Spleen (tissue), 11 donors: ENCODE data around the gene TAF4. TPM values are rescaled to one million over a fixed set of nuclear protein-coding genes. Genes with fewer than 3 reads are reported as not detected.

ENCODE experiments used
- DNase-seq: peaks from one replicate; pipeline ENCODE4 v3.0.0-alpha.2; 2020
- H3K27ac ChIP-seq, 8 donors: fragments of 200-600 bp; sonication (generic) in 7 of 8; 1 replicate in 4 of 8; 2 replicates in 4 of 8; pipeline versions ENCODE4 v1.5.0 to v1.8.0; 2016 to 2021; ENCODE audit warnings: inconsistent platforms in 4 of 8, mild to moderate bottlenecking in 4 of 8, moderate library complexity in 1 of 8
- H3K27me3 ChIP-seq, 7 donors: fragments of 200-600 bp; sonication (generic) in 6 of 7; replicated peaks in 1 of 7; 1 replicate in 4 of 7; 2 replicates in 3 of 7; pipeline versions ENCODE4 v1.5.0 to v1.8.0; 2016 to 2021; ENCODE audit warnings: inconsistent platforms in 3 of 7, mild to moderate bottlenecking in 1 of 7
- H3K36me3 ChIP-seq, 6 donors: fragments of 200-600 bp; sonication (generic) in 5 of 6; 1 replicate in 4 of 6; 2 replicates in 2 of 6; pipeline versions ENCODE4 v1.5.0 to v1.8.0; 2016 to 2021; ENCODE audit warnings: inconsistent platforms in 2 of 6
- H3K4me1 ChIP-seq, 6 donors: fragments of 200-600 bp; sonication (generic) in 5 of 6; 1 replicate in 3 of 6; 2 replicates in 3 of 6; pipeline versions ENCODE4 v1.5.0 to v1.8.0; 2016 to 2021; ENCODE audit warnings: inconsistent platforms in 3 of 6
- H3K4me3 ChIP-seq, 8 donors: fragments of 200-600 bp; sonication (generic) in 7 of 8; 1 replicate in 4 of 8; 2 replicates in 4 of 8; pipeline versions ENCODE4 v1.5.0 to v1.8.0; 2016 to 2021; ENCODE audit warnings: inconsistent platforms in 4 of 8, mild to moderate bottlenecking in 4 of 8, moderate library complexity in 2 of 8
- H3K9me3 ChIP-seq, 8 donors: fragments of 200-600 bp; sonication (generic) in 7 of 8; 1 replicate in 4 of 8; 2 replicates in 4 of 8; pipeline versions ENCODE4 v1.5.0 to v1.8.0; 2016 to 2021; ENCODE audit warnings: inconsistent platforms in 4 of 8
- POLR2A ChIP-seq, 3 donors: fragments of 450-650 bp; IDR thresholded peaks; one replicate each; pipeline ENCODE4 v1.5.1; 2017; ENCODE audit warnings: antibody characterized with exemption in 3 of 3, mild to moderate bottlenecking in 1 of 3
- POLR2AphosphoS5 ChIP-seq, 3 donors: sonication (generic); formaldehyde crosslinking; IDR thresholded peaks; one replicate each; pipeline ENCODE4 v1.5.1; 2017; ENCODE audit warnings: antibody characterized with exemption in 3 of 3
- whole genome bisulfite sequencing, 5 donors: extraction: QIAGEN DNeasy Blood & Tissue Kit in 3 of 5; methylation state at CpG; one replicate each; pipeline versions ENCODE4 v1.1.5 to v1.1.7; 2013 to 2018; 5-methylcytosine and 5-hydroxymethylcytosine counted together
- intact Hi-C: fragments of 100-400 bp; cut with DNase I; formaldehyde crosslinking; loops from one replicate; pipeline ENCODE4 v1.15.0; 2023; ENCODE audit warnings: low total_unique reads
- polyA plus RNA-seq, 3 donors: library from polyadenylated mRNA; stranded (reverse); fragments of 200-250 nt; gene quantifications; one replicate each; pipeline ENCODE4 v1.2.1, GENCODE V29; 2013
- total RNA-seq, 7 donors: library from RNA; depleted of rRNA in 3 of 7; stranded (reverse); fragments of >200 nt in 3 of 7; fragmentation: NEBNext Ultra II Directional in 4 of 7; extraction: Animal tissue kit (Norgen Biotek cat#: 25700) in 4 of 7; gene quantifications; one replicate each; pipeline versions ENCODE4 v1.1.0 to v1.2.1, GENCODE V29; 2016 to 2021
- TF ChIP-seq, protein P1 (sequence below), 11 experiments: fragments of 200-600 bp in 7 of 11; fragments of 450-650 bp in 4 of 11; sonication (generic) in 4 of 11; IDR thresholded peaks in 8 of 11; conservative IDR thresholded peaks in 3 of 11; 1 replicate in 7 of 11; 2 replicates in 4 of 11; pipeline versions ENCODE4 v1.4.0 to v1.8.0; 2016 to 2021; ENCODE audit warnings: antibody characterized with exemption in 11 of 11, inconsistent platforms in 4 of 11, mild to moderate bottlenecking in 1 of 11
- donor health status: healthy with polysubstance abuse.
- donor health status: DM: no; HTN: no; CAD: no; lungs with moderate emphysema.
- donor health status: DM: no; HTN: no; CAD: no.
- donor health status: Bipolar disorder and iron deficiency.
- donor health status: healthy.
- donor health status: DM: no; HTN: no; CAD: no.
- donor health status: DM: yes; HTN: yes; CAD: no.

Gene TAF4
- total and polyA plus RNA-seq, 10 donors = 4.3 to 28.3 (median 16.5) TPM

DNA sequence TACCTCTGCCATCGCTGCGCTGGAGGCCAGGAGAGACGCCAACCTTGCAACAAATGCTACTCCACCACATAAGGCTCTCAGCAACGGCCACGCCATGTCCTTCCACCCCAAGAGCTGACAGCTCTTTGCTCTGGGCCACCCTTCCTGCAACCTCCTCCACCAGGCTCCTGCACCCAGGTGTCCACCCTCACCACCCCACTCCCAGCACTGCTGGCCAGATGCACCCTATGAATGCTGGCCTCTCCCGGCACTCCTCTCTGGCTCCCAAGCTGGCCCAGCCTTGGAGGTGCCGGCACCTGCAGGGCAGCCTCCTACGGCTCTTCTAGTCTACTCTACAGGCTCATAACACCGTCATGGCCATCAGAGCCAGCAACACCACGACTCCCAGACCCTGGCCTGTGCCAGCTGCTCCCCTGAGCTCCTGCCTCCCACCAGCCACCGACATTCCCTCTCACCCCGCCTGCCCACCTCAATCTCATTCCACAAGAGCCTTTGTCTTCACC, 11.2 kb downstream of the TAF4 start:
- Histone ChIP-seq H3K4me1 (peaks cover 0 to 54% (median 17%) of the 10 kb centered on the region in 6 donors), H3K36me3 (peaks cover 0 to 45% (median 0%) of the 10 kb centered on the region in 6 donors), H3K4me3 (no peak overlapping the region), H3K27ac (no peak overlapping the region), H3K9me3 (no peaks in the 10 kb centered on the region), H3K27me3 (no peaks in the 10 kb centered on the region)
- TF ChIP-seq, protein P1, sequence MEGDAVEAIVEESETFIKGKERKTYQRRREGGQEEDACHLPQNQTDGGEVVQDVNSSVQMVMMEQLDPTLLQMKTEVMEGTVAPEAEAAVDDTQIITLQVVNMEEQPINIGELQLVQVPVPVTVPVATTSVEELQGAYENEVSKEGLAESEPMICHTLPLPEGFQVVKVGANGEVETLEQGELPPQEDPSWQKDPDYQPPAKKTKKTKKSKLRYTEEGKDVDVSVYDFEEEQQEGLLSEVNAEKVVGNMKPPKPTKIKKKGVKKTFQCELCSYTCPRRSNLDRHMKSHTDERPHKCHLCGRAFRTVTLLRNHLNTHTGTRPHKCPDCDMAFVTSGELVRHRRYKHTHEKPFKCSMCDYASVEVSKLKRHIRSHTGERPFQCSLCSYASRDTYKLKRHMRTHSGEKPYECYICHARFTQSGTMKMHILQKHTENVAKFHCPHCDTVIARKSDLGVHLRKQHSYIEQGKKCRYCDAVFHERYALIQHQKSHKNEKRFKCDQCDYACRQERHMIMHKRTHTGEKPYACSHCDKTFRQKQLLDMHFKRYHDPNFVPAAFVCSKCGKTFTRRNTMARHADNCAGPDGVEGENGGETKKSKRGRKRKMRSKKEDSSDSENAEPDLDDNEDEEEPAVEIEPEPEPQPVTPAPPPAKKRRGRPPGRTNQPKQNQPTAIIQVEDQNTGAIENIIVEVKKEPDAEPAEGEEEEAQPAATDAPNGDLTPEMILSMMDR (IDR thresholded peaks at IDR 0.05 in 8 of 11, conservative IDR thresholded peaks at IDR 0.05 in 3 of 11) = no peak
- TF ChIP-seq POLR2A (IDR thresholded peaks at IDR 0.05) (no peak), POLR2AphosphoS5 (IDR thresholded peaks at IDR 0.05) (no peak)
- intact Hi-C loops = no loop called here
- 95 to 98% (median 97%) methylated on average over 12 of the region's 12 CpGs for WGBS, 5 donors
- peak; percentile 51 for DNase-seq

DNA sequence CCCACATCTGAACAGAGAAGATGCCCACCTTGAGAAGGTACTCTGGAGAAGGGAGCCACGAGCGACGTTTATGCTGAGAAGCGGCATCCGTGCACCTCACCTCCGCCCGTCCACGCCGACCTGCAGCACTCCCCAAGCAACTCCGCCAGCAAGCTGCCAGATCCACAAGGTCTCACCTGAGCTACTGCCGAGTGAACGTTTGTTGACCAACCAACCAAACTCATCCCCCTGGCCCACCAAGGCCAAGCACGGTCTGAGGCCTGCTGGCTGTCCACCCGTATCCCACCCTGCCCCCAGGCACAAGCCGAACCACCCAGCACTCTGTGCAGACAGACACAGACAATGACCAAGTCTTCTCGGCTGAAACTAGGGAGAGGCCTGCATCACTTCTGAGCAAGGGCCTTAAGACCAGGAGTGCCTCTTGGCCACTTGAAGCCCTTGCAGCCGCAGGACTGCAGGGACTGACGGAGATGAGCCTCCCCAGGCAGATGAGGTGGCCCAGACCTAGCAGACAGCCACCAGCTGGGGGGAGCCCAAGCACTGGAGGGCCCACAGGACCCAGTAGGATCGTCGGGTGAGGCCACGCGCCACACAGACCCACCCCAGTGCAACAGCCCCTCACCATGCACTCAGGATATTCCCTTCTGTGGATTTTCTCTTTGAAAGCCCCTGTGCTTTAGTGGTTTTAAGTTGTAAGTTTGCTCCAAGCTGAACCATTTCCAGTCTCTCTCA, 12.1 kb downstream of the TAF4 start:
- no peaks in the 10 kb centered on the region for H3K27me3 ChIP-seq
- WGBS, 5 donors = 91 to 97% (median 94%) methylated on average over 21 to 22 of the region's 22 CpGs
- intact Hi-C loops = no loop called here
- DNase-seq = peak; percentile 69
- no peak for TF ChIP-seq POLR2AphosphoS5 (IDR thresholded peaks at IDR 0.05)
- TF ChIP-seq POLR2A (IDR thresholded peaks at IDR 0.05) = no peak
- TF ChIP-seq, protein P1 (IDR thresholded peaks at IDR 0.05 in 8 of 11, conservative IDR thresholded peaks at IDR 0.05 in 3 of 11) = no peak
- H3K9me3 ChIP-seq = no peaks in the 10 kb centered on the region
- H3K36me3 ChIP-seq = peaks cover 0 to 45% (median 0%) of the 10 kb centered on the region in 6 donors
- peaks cover 0 to 54% (median 17%) of the 10 kb centered on the region in 6 donors for H3K4me1 ChIP-seq
- no peak overlapping the region for H3K4me3 ChIP-seq
- H3K27ac ChIP-seq = no peak overlapping the region

DNA sequence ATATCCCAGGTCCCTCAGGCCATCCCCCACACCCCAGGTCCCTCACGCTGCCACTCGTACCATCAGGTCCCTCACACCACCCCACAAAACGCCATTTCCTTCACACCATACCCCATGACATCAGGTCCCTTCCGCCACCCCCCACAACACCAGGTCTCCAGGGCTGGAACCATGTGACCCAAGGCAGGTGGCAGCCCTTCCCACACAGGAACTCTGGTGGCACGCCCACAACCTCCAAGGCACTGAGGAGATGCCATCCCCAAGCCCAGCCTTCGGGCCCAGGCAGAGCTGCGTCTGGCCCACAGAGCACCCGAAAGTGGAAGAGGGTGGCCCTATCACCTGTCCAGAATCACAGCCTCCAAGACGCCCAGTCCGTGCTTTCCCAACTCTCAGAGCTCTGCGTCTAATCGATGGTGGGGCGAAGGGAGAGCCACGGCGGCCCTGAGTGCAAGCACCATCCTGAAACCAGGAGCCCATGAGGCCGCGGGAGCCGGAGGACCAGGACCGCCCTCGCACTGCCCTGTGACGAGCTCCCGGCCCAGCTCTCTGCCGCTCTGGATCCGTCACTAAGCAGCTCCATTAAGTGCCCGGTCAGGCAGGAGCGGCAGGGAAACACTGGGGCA, 12.7 kb downstream of the TAF4 start:
- H3K4me3 ChIP-seq = no peak overlapping the region
- WGBS, 5 donors = 89 to 94% (median 92%) methylated on average over 19 to 26 of the region's 26 CpGs

More for the DNA sequence above, 12.7 kb downstream of the TAF4 start:
- no peak overlapping the region for H3K27ac ChIP-seq
- intact Hi-C loops = no loop called here
- DNase-seq = peak; percentile 61
- H3K27me3 ChIP-seq = no peaks in the 10 kb centered on the region
- no peaks in the 10 kb centered on the region for H3K9me3 ChIP-seq
- H3K4me1 ChIP-seq = peaks cover 0 to 54% (median 17%) of the 10 kb centered on the region in 6 donors
- peaks cover 0 to 45% (median 0%) of the 10 kb centered on the region in 6 donors for H3K36me3 ChIP-seq
- TF ChIP-seq, protein P1 (IDR thresholded peaks at IDR 0.05 in 8 of 11, conservative IDR thresholded peaks at IDR 0.05 in 3 of 11) = no peak
- no peak for TF ChIP-seq POLR2AphosphoS5 (IDR thresholded peaks at IDR 0.05)
- TF ChIP-seq POLR2A (IDR thresholded peaks at IDR 0.05) = no peak
